HG03060 (cell line): ENCODE results near the gene SEMA3B.

Source experiments
- ATAC-seq: cut with Tn5 transposase; IDR thresholded peaks from one replicate; pipeline ENCODE4 v1.9.1; 2021; ENCODE audit warnings: low read depth, moderate number of reproducible peaks; ENCODE audit not compliant: unreplicated experiment

SEMA3B gene

GRCh38 chr3:50325113-50325480, 56.1 kb downstream of the SEMA3B start:
- no peak for ATAC-seq

GRCh38 chr3:50325497-50326181, 56.7 kb downstream of the SEMA3B start:
- ATAC-seq, result no peak

GRCh38 chr3:50326182-50326541, 57.2 kb downstream of the SEMA3B start:
- ATAC-seq, result no peak

GRCh38 chr3:50327129-50327528, 58.2 kb downstream of the SEMA3B start:
- ATAC-seq, result no peak
